GM18508 (cell line): ENCODE results near the gene TNFRSF18.

ENCODE experiments used
- ATAC-seq: cut with Tn5 transposase; IDR thresholded peaks from one replicate; pipeline ENCODE4 v1.9.1; 2021; ENCODE audit warnings: moderate number of reproducible peaks; ENCODE audit not compliant: insufficient read depth, unreplicated experiment

The TNFRSF18 gene

GRCh38 chr1:1240822-1241587 is 34.6 kb upstream of the TNFRSF18 start:
- ATAC-seq = no peak

GRCh38 chr1:1240348-1240732 is 33.9 kb upstream of the TNFRSF18 start:
- ATAC-seq = no peak

- no peak for ATAC-seq
These were observed 33.4 kb upstream of the TNFRSF18 start for GRCh38 chr1:1239614-1240347.

GRCh38 chr1:1239227-1239613 is 32.8 kb upstream of the TNFRSF18 start:
- ATAC-seq = no peak

GRCh38 chr1:1238702-1239178 is 32.3 kb upstream of the TNFRSF18 start:
- no peak for ATAC-seq

- no peak for ATAC-seq
These were observed 31.7 kb upstream of the TNFRSF18 start for GRCh38 chr1:1237874-1238701.

- no peak for ATAC-seq
These were observed 30.8 kb upstream of the TNFRSF18 start for GRCh38 chr1:1236945-1237873.

- ATAC-seq = no peak
These were observed 29.9 kb upstream of the TNFRSF18 start for GRCh38 chr1:1236176-1236763.

GRCh38 chr1:1235016-1235744 is 28.8 kb upstream of the TNFRSF18 start:
- ATAC-seq = no peak

GRCh38 chr1:1234180-1234808 is 27.9 kb upstream of the TNFRSF18 start:
- no peak for ATAC-seq

GRCh38 chr1:1233567-1233892 is 27.1 kb upstream of the TNFRSF18 start:
- ATAC-seq = no peak

- ATAC-seq = no peak
These were observed 26.6 kb upstream of the TNFRSF18 start for GRCh38 chr1:1232796-1233566.

- ATAC-seq = no peak
These were observed 25.9 kb upstream of the TNFRSF18 start, which contains the start of gene B3GALT6 for GRCh38 chr1:1232208-1232795. B3GALT6 (plus strand) TSS chr1:1232237; CDS start chr1:1232279, 42 bp downstream.

- peak; percentile 61 for ATAC-seq
These were observed 25.2 kb upstream of the TNFRSF18 start, which contains the start of gene SDF4 for GRCh38 chr1:1231400-1232207. SDF4 (minus strand) TSS chr1:1232001; CDS start chr1:1228772, 3,229 bp downstream.

GRCh38 chr1:1230656-1231399 is 24.4 kb upstream of the TNFRSF18 start:
- ATAC-seq = no peak

GRCh38 chr1:1229770-1230169 is 23.4 kb upstream of the TNFRSF18 start:
- ATAC-seq = no peak
